ENCODE results near the gene CDK5RAP2.
"Not testable (repeated sequence)": the region's sequence is repeated elsewhere in the genome, so short reads cannot be mapped to it uniquely, and the experiment has no call there.

Gene CDK5RAP2

GRCh38 chr9:120583958-120584369, 4.0 kb upstream of the CDK5RAP2 start:
- peak; percentile 79 for DNase-seq

DNA sequence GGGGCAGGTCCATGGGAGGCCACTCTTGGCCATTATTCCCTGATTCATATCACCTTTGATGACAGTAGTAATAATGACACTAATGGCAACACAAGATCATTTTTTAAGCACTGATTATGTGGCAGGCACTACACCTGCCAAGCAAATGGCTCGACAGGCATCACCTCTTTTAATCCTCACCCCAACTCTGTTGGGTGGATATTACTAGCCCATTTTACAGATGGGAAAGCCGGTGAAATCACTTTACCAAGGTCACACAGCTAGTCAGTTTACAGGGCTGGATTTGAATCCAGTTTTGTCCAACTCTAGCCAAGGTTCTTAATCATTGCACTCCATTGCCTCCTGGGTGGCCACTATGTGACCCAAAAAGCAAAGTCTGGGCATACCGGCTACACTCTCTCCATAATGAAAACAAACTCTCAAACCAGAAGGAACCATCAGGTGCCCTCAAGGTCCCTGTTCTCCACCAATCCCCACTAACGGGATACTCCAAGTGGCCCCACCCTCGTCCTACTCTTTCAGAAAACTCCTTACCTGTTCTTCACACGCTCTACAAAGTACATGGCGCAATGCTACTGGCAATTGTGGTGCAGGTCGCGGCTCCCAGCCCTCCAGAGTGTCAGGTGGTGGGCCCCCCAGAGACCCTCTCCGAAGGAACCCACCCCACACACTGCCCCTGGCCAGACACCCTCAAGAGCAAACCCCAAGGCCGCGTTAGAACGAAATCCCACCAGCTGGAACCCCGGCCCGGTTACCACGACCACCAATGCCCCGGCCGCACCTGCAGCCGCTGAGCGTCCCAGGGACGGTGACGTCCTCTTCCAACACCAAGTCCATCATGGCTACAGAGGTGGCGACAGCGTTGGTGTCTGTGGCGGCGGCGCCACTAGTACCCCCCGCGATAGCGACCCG, 572 bp downstream of the CDK5RAP2 start:
- DNase-seq: no peak

DNA sequence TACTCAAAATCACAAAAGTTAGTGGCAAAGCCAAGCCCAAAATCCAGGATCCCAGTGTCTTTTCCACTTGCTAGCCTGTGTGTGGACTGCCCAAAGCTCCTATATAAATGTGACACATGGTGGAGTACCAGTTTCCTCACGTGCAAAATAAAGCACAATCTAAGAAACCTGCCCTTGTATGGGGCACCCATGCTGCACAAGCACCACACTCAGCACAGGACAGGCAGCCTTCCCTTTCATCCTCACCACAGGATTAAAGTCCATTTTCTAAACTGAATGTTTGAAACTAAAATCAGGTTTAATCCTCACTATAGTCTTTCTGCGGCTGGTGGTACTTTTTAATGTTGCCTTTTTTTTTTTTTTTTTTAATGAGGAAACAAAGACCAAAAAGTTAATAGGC, 5.5 kb downstream of the CDK5RAP2 start:
- no peak for DNase-seq

DNA sequence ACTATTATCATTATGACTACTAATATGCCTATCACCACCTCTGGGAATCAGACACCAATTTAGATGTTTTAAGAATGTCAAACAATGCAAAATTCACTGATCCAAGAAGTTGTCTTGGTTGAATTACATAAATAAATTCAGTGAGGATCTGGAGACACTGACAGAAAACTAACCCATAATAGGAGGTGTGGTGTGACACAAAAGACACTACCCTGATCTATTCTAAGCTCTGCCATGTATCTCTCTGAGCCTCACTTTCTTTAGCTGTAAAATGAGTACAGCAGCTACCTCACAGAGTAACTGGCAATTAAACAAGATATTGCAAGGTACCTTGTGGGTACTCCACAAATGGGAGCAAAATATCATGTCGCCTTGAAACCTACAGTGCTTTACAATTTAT, 7.5 kb downstream of the CDK5RAP2 start:
- no peak for DNase-seq

DNA sequence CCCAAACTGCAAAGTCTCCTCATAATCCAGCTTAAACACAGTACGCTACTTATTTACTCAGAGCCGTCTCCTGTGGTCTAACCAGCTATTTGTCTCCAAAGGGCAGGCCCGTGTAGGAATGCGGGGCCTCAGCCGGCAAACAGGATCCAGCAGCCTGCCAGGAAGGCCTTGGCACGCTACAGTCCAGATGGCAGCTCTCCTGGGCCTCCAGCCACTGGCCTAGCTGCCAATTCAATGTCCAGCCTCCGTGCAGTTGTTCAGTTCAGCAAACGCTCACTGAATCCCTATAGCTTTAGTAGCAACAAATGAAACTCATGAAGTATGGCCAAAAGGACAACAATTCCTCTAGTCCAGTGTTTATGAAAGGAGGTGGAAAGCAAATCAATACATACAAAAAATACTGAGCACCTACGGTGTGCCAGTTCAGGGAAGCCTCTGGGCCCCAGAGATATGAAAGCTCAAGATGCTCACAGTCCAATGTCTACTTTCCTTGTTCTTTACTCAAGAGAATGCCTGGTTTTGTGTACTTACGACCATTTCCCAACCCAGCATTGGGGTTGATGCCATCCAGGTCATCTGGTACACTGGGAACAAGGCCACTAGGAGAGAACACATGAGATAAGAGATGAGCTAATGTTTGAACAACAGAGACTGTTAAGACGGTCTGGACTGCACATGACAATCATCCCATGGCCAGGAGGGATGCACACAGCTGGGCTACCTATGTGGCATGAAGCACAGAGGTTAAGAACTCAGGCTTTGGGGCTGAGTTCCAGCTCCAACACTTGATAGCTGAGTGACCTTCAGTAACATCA, 8.3 kb downstream of the CDK5RAP2 start:
- peak; percentile 85 for DNase-seq

DNA sequence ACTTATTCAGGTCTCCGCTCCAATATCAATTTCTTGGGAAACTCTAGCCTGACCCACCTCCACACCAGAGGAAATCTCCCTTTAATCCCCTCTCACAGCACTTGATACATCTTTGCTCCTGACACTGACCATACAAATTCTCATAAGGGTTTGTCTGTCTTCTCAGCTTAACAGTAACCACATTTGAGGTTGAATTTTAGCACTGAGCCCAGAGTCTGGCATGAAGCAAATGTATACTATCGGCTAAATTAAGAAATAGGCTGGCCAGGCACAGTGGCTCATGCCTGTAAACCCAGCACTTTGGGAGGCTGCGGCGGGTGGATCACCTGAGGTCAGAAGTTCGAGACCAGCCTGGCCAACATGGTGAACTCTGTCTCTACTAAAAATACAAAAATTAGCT, 9.7 kb downstream of the CDK5RAP2 start:
- DNase-seq: no peak

DNA sequence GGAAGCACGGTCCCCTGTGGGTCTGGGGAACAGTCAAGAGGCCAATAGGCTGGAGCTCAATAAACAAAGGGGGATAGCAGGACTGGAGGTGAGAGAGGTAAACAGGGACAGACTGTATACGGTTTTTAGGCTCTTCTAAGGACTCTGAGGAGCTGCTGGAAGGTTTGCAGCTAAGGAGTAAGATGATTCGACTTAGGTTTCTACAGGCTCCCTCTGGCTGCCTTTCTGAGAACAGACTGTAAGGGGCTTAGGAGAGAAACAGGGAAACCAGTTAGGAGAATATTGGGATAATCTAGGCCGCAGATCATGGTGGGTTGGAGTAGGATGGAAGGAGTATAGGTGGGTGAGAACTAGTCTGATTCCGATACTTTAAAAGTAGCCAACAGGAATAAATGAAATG, 10.4 kb downstream of the CDK5RAP2 start:
- DNase-seq: no peak

GRCh38 chr9:120568816-120569215, 11.2 kb downstream of the CDK5RAP2 start:
- DNase-seq: no peak

- no peak for DNase-seq
Observed at GRCh38 chr9:120567874-120568273, 12.1 kb downstream of the CDK5RAP2 start.

- DNase-seq: no peak
Observed at GRCh38 chr9:120567081-120567480, 12.9 kb downstream of the CDK5RAP2 start.

- no peak for DNase-seq
Observed at GRCh38 chr9:120564589-120564988, 15.4 kb downstream of the CDK5RAP2 start.

- peak; percentile 52 for DNase-seq
Observed at GRCh38 chr9:120562861-120563443, 17.0 kb downstream of the CDK5RAP2 start.

GRCh38 chr9:120561709-120562108, 18.3 kb downstream of the CDK5RAP2 start:
- DNase-seq: no peak

DNA sequence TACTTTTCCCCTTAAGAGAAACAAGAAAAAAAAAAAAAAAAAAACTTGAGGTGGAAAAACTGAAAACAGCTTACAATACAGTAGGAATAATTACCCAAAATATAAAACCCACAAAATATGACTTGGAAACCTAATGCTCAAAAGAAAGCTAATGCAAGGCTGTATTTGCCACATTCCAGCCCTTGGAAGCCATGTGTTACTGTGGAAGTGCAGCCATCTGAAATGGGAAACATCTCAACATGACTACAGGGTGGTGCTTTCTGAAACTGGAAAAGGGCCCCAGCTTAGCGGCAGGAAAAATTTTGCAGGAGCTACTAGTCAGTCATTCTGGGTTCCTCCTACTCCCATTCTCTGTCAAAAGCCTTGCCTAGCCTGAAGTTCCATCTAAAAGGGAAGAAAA, 20.4 kb downstream of the CDK5RAP2 start:
- DNase-seq: no peak

- no peak for DNase-seq
Observed at GRCh38 chr9:120558454-120558853, 21.5 kb downstream of the CDK5RAP2 start.

GRCh38 chr9:120557205-120557604, 22.8 kb downstream of the CDK5RAP2 start:
- no peak for DNase-seq

GRCh38 chr9:120556775-120557174, 23.2 kb downstream of the CDK5RAP2 start:
- no peak for DNase-seq

GRCh38 chr9:120555839-120556238, 24.1 kb downstream of the CDK5RAP2 start:
- DNase-seq: no peak

- DNase-seq: not testable (repeated sequence)
Observed at GRCh38 chr9:120552210-120552704, 27.7 kb downstream of the CDK5RAP2 start.

- DNase-seq: no peak
Observed at GRCh38 chr9:120545701-120546550, 34.0 kb downstream of the CDK5RAP2 start.

GRCh38 chr9:120544441-120544840, 35.5 kb downstream of the CDK5RAP2 start:
- no peak for DNase-seq

Measured in right hindlimb (tissue), 1 donor.